Fibroblast of mammary gland (primary cell): ENCODE measurements around the gene DIP2C.

Source experiments
- DNase-seq: peaks from one replicate; pipeline ENCODE4 v3.0.0-alpha.2; 2010; ENCODE audit warnings: low read depth
- H3K4me3 ChIP-seq: 2 replicates; pipeline ENCODE4 v1.5.1; 2011; ENCODE audit warnings: low read depth, mild to moderate bottlenecking, low read length, moderate library complexity; ENCODE audit not compliant: control insufficient read depth
- TF ChIP-seq, protein P1 (sequence below): conservative IDR thresholded peaks from 2 replicates; pipeline ENCODE4 v1.5.1; 2011; ENCODE audit warnings: low read depth, low read length, inconsistent platforms; ENCODE audit not compliant: control insufficient read depth, insufficient read depth

DIP2C gene

DNA sequence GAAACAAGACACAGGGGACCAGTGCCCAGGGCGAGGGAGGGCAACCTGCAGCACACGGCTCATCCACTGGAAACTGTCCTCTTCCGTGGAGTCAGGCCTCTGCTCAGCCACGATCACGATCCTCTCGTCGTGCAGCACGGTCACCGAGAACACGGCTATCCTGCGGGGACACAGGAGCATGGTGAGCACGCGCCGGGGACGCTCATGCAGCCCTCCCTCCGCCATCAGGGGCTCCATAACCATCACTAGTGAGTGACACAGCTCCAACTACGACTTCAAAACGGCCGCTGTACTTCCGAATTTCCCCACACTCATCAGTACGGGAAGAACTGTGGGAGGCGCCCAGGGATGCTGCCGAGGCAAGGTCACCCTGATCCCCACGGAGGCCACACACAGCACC, 326.3 kb downstream of the DIP2C start:
- no peak for DNase-seq
- TF ChIP-seq, protein P1, sequence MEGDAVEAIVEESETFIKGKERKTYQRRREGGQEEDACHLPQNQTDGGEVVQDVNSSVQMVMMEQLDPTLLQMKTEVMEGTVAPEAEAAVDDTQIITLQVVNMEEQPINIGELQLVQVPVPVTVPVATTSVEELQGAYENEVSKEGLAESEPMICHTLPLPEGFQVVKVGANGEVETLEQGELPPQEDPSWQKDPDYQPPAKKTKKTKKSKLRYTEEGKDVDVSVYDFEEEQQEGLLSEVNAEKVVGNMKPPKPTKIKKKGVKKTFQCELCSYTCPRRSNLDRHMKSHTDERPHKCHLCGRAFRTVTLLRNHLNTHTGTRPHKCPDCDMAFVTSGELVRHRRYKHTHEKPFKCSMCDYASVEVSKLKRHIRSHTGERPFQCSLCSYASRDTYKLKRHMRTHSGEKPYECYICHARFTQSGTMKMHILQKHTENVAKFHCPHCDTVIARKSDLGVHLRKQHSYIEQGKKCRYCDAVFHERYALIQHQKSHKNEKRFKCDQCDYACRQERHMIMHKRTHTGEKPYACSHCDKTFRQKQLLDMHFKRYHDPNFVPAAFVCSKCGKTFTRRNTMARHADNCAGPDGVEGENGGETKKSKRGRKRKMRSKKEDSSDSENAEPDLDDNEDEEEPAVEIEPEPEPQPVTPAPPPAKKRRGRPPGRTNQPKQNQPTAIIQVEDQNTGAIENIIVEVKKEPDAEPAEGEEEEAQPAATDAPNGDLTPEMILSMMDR: no peak
- H3K4me3 ChIP-seq: no peak overlapping the region

DNA sequence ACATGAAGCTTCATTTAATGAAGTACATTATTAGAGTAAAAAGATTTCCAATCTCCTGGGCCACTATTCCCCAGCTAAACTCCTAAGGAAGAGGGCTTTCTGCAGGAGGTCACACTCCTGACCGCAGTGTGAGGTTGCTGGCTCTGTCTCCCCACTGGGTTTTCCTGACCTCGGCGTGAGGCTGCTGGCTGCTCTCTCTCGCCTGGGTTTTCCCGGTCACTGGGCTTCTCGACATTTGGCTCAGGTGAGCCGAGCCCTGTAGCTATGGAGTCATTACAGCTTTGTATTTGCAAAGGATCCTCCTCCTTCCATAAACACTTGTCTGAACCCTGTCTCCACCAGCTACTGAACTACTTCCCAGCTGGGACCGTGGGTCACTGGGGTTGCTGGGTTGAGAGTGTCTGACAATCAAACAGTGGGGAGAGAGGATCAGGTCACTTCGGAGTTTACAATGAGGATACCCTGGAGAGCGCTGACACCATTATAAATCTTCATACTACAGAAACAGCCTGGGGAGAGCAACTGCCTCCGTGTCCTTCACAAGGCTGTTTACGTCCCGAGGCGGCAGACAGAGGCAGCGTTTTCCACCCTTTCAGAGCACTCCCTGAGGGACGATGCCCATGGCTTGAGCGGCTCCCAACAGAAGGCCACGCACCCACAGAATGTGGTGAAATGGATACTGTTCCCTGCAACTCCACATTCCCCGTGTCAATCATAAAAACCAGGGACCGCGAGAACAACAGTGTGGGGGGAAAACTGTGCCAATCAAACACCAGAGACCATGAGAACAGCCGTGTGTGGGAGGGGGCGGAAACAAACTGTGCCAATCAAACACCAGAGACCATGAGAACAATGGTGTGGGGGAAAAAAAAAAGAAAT, 328.0 kb downstream of the DIP2C start:
- TF ChIP-seq, protein P1: no peak
- DNase-seq: no peak
- H3K4me3 ChIP-seq: no peak overlapping the region

DNA sequence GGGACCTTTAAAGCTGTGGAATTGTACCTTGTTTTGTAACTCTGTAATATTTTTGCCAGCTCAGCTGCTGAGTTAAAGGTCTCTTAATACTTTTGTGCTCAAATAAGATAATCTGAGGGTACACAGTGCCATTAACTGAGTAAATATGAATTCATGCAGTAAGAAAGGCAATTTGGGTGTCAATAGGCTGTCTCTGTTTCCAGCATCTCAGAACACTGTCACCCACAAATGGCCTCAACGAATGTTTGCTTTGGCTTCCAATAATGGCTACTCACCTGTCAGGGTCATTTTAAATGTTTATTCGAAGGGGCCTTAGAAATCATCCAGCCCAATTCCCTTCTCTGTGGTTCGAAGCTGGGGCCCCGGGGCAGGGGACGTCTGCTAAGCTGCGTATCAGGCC, 328.8 kb downstream of the DIP2C start:
- no peak for DNase-seq
- H3K4me3 ChIP-seq: no peak overlapping the region
- TF ChIP-seq, protein P1: no peak

DNA sequence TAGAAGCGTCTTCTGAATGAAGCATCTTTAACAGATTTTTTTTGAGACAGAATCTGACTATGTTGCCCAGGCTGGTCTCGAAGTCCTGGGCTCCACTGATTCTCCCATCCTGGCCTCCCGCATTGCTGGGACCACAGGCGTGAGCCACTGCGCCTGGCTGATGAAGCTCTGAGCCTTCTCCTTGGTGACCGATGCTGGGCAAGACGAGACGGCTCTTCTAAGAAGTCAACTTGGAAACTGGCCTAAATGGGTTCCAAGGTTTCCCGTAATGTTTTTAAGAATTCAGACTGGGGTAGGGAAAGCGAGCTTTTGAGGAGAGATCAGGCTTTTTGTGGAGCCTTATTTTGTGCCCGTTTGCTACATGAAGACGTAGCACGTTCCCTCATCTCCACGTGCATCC, 329.7 kb downstream of the DIP2C start:
- DNase-seq: no peak
- no peak overlapping the region for H3K4me3 ChIP-seq
- TF ChIP-seq, protein P1: no peak

DNA sequence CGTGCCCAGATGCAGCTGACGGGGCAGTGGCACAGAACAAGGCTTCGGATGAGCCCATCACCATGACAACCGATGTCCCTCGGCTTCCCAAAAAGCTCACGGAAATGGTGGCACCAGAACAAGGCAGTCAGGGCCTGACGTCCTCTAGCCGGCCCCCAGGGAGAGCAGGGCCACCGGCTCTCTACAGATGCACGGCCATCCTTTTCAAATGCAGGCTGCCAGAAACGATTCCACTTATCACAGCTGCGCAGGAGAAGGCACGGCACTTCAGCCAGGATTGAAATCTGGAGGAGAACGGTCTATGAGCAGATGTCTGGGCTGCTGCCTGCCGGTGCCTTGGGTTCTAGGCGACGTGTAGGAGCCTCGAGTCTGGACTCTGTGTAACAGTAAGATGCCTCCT, 330.4 kb downstream of the DIP2C start:
- no peak for DNase-seq
- no peak overlapping the region for H3K4me3 ChIP-seq
- TF ChIP-seq, protein P1: no peak

DNA sequence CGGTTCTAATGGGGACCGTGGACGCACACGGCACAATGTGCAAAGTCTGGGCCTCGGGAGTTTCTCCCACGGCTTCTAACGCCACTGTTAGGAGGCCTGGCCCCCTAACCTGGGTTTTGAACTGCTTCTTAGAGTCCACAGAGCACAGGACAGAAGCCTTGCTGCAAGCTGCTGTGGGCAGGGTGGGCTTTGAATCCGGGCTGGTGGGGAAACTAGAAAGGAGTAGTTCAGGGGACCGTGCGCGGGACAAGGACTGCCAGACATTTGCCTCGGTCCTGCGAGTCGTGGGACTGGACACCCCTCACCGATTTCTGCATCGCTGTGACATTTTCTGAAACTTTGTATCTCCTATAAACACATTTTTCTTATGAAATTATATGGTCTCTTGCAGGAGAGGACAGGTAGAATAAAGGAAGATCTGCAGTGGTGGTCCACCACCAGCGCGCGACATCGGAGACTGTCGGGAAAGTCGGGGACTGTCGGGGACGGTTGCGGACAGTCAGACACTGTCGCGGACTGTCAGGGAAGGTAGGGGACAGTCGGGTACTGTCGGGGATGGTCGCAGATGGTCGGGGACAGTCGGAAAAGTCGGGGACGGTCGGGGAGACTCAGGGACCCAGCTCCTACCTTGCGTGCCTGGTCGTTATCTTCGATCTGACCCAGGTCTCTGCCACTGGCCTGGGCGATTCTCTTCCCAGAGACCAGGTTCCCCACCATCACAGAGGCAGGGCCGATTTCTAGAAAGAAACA, 332.1 kb downstream of the DIP2C start:
- H3K4me3 ChIP-seq: no peak overlapping the region
- TF ChIP-seq, protein P1: no peak
- DNase-seq: no peak
